NOMO-1 treated with dmso at 0.1 percent for 144 hours (cell line): ENCODE data around the gene NOD1.

Source experiments
- DNase-seq: peaks from one replicate; lab custom pipeline; 2025; ENCODE audit not compliant: unreplicated experiment; lab: John Stamatoyannopoulos, UW

The NOD1 gene

GRCh38 chr7:30378275-30378674, 100.3 kb downstream of the NOD1 start:
- DNase-seq = no peak
